RPMI8226 (cell line): ENCODE measurements around the gene OTX2.

ENCODE experiments used
- DNase-seq: peaks from one replicate; pipeline ENCODE4 v3.0.0-alpha.2; 2015

Gene OTX2

GRCh38 chr14:56811593-56812363, 1.5 kb upstream of the OTX2 start:
- DNase-seq = no peak

GRCh38 chr14:56810836-56811592, 735 bp upstream of the OTX2 start:
- DNase-seq = no peak

DNA sequence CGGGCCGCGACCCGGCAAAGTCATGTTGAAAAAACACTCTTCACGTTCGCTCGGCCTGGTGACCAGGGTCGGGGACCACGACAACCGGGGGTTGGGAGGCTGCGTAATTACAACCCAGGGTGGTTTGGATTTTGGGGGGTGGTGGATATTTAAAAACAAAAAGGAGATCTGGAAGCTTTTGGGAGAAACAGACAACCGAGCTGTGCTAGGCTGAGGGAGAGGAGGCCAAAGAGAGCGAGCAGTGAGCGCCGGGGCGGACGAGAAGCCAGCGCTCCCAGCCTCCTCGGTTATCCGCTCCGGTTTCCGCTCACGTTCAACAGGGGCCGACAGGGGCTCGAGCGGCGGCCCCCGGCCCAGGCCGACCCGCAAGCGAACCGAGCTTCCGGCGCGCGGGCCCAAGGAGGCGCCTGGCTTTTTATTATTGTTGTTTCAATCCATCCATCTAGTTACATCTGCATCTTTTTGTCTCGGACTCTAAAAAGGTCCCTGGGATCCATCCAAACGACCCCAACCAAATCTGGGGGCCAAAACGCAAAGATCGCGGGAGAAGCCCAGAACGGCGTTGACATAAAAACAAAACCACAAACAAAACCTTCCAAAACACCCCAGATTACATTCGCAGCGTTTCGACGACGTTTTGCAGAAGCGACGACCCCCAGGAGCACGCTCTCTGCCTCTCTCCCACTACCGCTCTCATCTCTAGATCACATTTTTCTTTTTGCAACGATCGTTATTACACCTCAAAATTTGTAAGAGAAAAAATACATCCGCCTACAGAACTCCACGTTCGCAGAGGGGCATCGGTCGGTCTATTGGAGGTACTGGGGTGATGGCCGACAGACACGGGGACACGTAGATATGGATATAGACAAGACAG, 771 bp downstream of the OTX2 start:
- no peak for DNase-seq

DNA sequence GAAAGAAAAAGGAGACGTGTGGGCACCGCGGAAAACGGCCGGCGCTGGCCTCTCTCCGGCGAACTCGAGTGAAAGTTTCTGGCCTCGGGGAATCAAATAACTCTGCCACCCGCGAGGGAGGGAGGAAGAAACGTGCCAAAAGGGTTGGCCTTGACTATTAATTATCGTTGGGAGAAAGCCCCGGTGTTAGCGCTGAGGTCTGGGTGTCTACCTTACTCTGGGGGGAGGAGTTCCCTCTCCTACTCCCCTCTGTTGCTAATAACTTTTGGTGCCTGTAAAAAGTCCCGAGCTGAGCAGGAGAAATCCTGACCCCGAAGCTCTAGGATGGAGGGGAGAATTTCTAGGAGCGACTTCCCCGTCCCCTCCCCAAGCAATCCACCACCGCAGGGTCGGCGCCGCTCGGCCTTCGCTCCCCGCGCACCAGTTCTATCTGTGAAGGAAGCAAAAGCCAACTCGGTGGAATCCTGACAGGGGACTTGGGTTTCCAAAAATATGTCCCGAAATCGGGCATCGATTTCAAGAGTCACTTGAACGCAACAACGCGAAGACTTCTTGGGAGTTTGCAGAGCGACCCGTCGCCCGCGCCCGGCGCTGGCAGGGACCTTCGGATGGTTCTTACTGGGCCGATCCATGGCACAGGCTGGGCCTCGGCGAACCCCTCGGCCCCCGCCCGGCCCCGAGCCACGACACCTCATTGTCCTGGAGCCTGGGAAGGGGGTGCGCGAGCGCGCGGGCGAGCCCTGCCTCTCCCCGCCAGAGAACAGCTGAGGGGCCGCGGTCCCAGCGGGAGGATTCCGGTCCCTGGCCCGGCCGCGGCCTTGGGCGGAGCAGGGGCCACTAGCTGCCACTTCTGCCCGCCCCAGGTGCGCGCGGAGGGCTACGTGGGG, 1.7 kb downstream of the OTX2 start:
- DNase-seq = no peak

DNA sequence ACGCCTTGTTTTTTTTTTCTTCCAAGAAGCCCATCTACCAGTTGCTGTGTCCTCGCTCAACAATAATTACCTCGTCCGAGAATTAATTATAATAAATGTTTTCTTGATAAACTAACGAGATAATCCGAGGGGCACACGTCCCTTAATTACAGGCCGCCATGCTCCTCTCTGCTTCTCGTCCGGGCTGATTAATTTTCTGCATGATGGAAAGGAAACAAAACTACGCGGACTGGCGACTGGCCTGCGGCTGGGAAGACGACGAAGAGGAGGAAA, 2.2 kb downstream of the OTX2 start:
- DNase-seq = no peak

- no peak for DNase-seq
Measured at GRCh38 chr14:56807386-56808109, 2.7 kb downstream of the OTX2 start.

GRCh38 chr14:56806760-56807159, 3.5 kb downstream of the OTX2 start:
- no peak for DNase-seq

DNA sequence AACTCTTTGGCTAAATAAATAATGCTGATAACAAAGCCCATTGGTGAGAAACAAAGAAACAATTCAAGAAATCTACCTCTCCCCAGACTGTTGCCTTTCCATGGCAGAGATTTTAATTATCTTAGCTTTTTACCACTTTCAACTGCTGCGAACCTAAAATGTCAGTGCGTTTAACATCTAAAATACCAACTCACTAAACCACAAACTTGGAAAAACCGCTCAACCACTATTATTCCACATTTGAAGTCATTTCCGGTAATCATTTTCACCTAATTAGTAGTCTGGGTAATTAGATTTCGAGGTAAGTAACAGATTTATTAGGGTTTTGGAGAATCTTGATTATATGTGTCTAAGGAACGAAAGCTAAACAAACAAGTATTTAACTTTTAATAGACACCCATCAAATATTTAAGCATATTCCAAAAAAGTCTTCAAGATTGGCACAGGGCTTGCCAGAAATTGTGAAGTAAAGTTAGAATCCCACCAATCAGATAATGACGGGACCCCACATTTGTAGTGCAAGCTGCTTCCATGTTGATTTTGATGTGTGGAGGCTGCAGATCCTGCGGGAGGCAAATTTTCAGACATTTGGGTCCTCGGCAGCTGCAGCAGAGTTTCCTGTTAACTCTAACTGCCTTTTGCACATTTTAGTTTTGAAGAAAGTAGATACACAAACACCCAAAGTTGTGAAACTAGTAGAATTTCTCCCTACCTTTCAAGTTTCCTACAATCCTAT, 4.1 kb downstream of the OTX2 start:
- no peak for DNase-seq

DNA sequence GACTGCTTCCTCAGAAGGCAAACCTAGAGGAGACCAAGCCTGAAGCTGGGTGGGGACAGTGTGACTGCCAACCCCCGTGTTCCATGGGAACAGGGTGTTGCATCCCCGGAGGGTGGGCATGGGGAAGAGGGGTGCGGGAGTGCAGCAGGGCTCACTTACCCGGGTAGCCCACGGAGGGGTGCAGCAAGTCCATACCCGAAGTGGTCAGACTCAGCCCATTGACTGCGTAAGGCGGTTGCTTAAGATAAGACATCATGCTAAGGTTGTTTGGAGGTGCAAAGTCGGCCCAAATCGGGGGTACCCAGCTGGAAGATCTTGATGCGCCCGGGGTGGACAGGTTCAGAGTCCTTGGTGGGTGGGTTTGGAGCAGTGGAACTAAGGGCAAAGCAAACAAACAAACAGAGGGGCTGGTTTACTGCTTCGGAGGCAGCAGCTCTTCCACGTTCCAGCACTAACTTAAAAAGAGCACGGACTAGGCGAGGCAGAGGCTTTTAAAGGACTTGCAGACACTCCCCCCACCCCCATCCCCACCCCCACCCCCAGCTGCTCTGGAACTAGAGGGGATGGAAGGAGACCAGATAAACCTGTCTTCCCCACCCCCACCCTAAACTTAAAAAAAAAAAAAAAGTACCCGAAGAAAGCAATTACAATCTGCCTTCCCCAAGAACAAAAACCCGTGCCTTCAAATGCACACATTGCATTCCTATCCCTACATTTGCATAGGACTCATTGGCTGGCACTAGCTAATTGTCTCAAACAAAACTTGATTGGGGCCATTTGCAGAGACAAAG, 4.9 kb downstream of the OTX2 start:
- no peak for DNase-seq

GRCh38 chr14:56803816-56804535, 6.3 kb downstream of the OTX2 start:
- no peak for DNase-seq

GRCh38 chr14:56801920-56802319, 8.4 kb downstream of the OTX2 start:
- no peak for DNase-seq

DNA sequence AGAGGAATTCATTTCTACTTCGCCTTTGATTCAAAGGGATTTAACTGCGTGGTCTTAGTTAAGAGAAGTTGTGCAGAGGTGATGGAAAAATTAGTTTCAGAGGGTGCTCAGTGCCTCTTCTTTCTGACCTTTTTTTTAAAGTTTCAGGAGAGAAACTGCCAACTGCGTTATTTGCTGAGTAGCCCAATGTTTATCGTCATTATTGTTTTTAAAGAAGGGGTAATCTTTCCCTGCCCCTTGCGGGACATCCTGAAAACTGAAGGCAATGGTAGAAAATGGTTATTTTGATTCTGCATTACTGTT, 11.0 kb downstream of the OTX2 start:
- DNase-seq = no peak

- DNase-seq = no peak
Measured at GRCh38 chr14:56798447-56799342, 11.6 kb downstream of the OTX2 start.

DNA sequence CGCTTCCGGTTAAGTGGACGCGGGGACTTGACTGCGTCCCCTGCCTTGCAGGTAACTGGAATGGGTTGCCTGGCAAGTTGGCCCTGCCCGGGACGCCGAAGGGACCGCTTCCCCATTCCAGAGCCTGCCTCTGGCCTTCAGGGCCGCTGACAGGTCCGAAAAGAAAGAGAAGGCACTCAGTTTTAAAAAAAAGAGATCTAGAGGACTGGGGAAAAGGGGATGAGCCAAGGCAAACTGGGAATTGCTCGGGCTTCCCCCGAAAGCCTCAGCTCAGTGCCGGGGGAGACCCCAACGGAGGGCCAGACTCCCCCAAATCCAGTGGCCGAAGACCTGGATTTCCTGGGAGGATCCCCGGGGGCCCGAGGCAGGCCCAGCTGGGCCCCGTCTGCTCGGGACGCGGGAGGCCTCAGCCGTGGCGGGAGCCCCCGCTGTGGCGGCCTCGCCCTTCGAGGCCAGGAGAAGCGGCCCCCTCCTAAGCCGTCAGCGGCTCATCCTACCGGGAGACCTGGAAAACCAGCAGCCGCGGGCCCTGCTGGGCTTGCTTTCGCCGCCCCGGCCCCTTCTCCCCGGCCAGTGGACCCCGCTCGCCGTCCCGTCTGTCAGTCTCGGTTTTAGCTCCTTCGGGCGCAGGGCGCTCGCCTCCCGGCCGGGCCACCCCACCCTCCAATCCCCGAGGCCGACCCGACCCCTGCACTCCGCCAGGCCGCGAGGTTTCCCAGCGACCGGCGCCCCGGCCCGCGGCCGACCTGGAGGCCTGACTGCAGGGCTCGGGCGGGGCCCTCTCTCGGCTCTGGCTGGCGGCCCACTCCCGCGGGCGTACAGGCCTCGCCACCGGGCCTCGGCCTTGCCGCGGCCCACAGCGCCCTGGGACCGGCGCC, 12.5 kb downstream of the OTX2 start:
- DNase-seq = no peak

DNA sequence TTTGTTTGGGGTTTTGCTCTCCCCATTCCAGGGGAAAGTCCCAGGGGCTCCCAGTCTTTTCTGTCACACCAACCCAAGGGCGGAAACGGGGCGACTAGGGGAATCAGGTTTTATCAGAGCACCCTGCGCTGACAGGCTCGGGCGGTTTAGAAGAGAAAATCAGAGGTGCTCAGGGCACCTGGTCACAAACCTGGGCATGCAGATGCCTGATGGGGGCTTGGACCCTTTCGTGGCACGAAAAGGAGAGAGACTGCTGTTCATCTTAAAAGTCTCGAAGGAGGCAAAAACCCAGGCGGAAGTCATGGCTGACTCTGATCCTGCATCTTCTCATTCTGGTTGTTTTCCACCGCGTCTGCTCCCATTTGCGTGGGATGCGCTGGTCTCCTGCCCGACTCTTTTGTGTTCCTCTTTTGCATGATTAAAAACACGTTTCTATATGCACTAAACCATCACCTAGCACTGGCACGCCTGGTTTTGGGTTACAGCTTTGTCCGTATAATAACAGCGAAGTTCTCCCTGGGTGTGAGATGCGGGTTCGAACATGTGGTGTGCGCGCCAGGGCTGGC, 13.2 kb downstream of the OTX2 start:
- no peak for DNase-seq

DNA sequence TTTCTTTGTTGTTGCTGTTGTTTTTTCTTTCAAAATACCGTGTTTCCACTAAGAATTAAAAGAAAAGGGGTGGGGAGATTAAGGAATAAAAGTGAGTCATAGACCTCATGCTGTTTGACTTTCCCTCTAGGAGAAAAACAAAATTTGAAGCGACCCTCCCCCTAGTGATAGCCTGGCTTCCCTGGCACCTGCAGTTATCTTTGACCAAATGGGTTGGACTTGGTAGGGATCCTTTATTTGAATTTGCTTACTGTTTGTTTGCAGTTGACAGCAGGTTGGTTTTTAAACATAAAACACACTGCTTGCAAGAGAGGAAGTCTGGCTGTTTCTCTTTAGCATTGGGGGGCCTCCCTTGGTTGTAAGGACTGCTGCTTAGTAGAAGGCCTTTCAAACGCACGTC, 14.0 kb downstream of the OTX2 start:
- no peak for DNase-seq

- no peak for DNase-seq
Measured at GRCh38 chr14:56795284-56795622, 15.0 kb downstream of the OTX2 start.
